HG03457 (cell line): Measurements from ENCODE around the gene SCAI.

ENCODE experiments used
- ATAC-seq: cut with Tn5 transposase; IDR thresholded peaks from one replicate; pipeline ENCODE4 v1.9.1; 2021; ENCODE audit warnings: moderate number of reproducible peaks; ENCODE audit not compliant: unreplicated experiment

Gene SCAI

DNA sequence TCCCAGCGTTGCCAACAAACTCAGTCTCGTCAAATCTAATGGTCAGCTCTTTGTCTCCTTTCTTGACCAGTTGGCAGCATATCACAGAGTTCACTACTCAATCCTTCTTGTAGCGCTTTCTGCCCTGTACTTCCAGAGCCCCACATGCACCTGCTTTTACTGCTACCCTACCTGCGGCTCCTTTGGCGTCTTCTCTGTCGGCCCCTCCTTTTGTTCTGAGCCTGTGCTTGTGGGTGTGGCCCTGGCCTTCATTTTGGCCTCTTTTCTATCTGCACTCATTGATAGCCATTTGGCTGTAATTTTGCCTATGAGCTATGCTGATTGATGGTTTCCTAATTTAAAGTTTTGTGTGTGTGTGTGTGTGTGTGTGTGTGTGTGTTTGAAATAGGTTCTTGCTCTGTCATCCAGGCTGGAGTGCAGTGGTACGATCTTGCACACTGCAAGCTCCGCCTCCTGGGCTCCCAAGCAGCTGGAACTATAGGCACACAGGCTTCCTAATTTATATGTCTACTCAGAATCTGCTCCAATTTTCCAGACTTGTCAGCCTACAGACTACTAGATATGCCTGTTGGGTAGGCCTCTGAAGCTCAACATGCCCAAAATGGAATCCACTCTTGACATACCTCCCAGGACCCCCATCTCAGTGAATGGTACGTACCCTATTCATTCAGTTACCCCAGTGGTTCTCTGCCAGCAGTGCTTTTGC is 249.1 kb downstream of the SCAI start:
- no peak for ATAC-seq
